ENCODE measurements around the gene KCNC1.

KCNC1 gene

GRCh38 chr11:17760102-17761029 lies 25.8 kb downstream of the KCNC1 start:
- DNase-seq: no peak

GRCh38 chr11:17762309-17762974 lies 27.9 kb downstream of the KCNC1 start:
- no peak for DNase-seq

GRCh38 chr11:17763244-17763643 lies 28.7 kb downstream of the KCNC1 start:
- no peak for DNase-seq

- no peak for DNase-seq
Measured at GRCh38 chr11:17763703-17764102, 29.1 kb downstream of the KCNC1 start.

- DNase-seq: no peak
Measured at GRCh38 chr11:17764446-17765218, 30.1 kb downstream of the KCNC1 start.

- no peak for DNase-seq
Measured at GRCh38 chr11:17765356-17766072, 30.9 kb downstream of the KCNC1 start.

GRCh38 chr11:17766073-17766359 lies 31.4 kb downstream of the KCNC1 start:
- no peak for DNase-seq

- no peak for DNase-seq
Measured at GRCh38 chr11:17766590-17766989, 32.0 kb downstream of the KCNC1 start.

- DNase-seq: no peak
Measured at GRCh38 chr11:17767301-17767885, 32.8 kb downstream of the KCNC1 start.

- DNase-seq: no peak
Measured at GRCh38 chr11:17767914-17768313, 33.3 kb downstream of the KCNC1 start.

GRCh38 chr11:17768547-17768946 lies 34.0 kb downstream of the KCNC1 start:
- DNase-seq: no peak

- DNase-seq: no peak
Measured at GRCh38 chr11:17769218-17769617, 34.6 kb downstream of the KCNC1 start.

- DNase-seq: no peak
Measured at GRCh38 chr11:17770048-17770652, 35.6 kb downstream of the KCNC1 start.

- DNase-seq: no peak
Measured at GRCh38 chr11:17770917-17771316, 36.3 kb downstream of the KCNC1 start.

- DNase-seq: no peak
Measured at GRCh38 chr11:17771415-17771814, 36.8 kb downstream of the KCNC1 start.

GRCh38 chr11:17771841-17772401 lies 37.3 kb downstream of the KCNC1 start:
- DNase-seq: no peak

- DNase-seq: no peak
Measured at GRCh38 chr11:17772704-17773600, 38.4 kb downstream of the KCNC1 start.

GRCh38 chr11:17773674-17774073 lies 39.1 kb downstream of the KCNC1 start:
- no peak for DNase-seq

- no peak for DNase-seq
Measured at GRCh38 chr11:17774232-17775034, 39.9 kb downstream of the KCNC1 start.

GRCh38 chr11:17775035-17775348 lies 40.4 kb downstream of the KCNC1 start:
- no peak for DNase-seq
